Loucy (cell line): ENCODE results near the gene ANO7.

Source experiments
- H2AFZ ChIP-seq: fragments of 200-600 bp; sonication (generic); 2 replicates; pipeline ENCODE4 v1.6.0; 2016; ENCODE audit warnings: antibody characterized with exemption, mild to moderate bottlenecking, low read length, moderate library complexity
- H3F3A ChIP-seq: fragments of 200-600 bp; 2 replicates; pipeline ENCODE4 v1.6.0; 2016; ENCODE audit warnings: antibody characterized with exemption, low read depth, mild to moderate bottlenecking
- H3K27me3 ChIP-seq: fragments of 200-600 bp; sonication (generic); 2 replicates; pipeline ENCODE4 v1.6.1; 2014; ENCODE audit warnings: low read length, mild to moderate bottlenecking; ENCODE audit not compliant: insufficient read depth, poor library complexity, severe bottlenecking
- H3K36me3 ChIP-seq: fragments of 200-600 bp; sonication (generic); 2 replicates; pipeline ENCODE4 v1.6.1; 2016; ENCODE audit warnings: low read length; ENCODE audit not compliant: insufficient read depth
- H3K4me1 ChIP-seq: fragments of 200-600 bp; sonication (generic); 2 replicates; pipeline ENCODE4 v1.5.1; 2014; ENCODE audit warnings: low read length, mild to moderate bottlenecking; ENCODE audit not compliant: insufficient read depth, poor library complexity, severe bottlenecking
- H3K4me2 ChIP-seq: fragments of 200-600 bp; sonication (generic); 2 replicates; pipeline ENCODE4 v1.6.0; 2014; ENCODE audit warnings: antibody characterized with exemption, low read length, low read depth, mild to moderate bottlenecking; ENCODE audit not compliant: poor library complexity, severe bottlenecking
- H3K4me3 ChIP-seq: fragments of 200-600 bp; sonication (generic); 2 replicates; pipeline ENCODE4 v1.5.1; 2014; ENCODE audit warnings: low read length, mild to moderate bottlenecking, mixed read lengths; ENCODE audit not compliant: poor library complexity, severe bottlenecking
- H3K79me2 ChIP-seq: fragments of 200-600 bp; sonication (generic); 2 replicates; pipeline ENCODE4 v1.6.1; 2014; ENCODE audit warnings: low read length; ENCODE audit not compliant: insufficient read depth
- H3K9ac ChIP-seq: fragments of 200-600 bp; sonication (generic); 2 replicates; pipeline ENCODE4 v1.6.0; 2014; ENCODE audit warnings: mild to moderate bottlenecking, low read depth, low read length, moderate library complexity; ENCODE audit not compliant: poor library complexity, severe bottlenecking
- H3K9me2 ChIP-seq: fragments of 200-600 bp; sonication (generic); replicated peaks from 2 replicates; pipeline ENCODE4 v1.6.1; 2016; ENCODE audit warnings: low read depth, low read length, mixed read lengths
- H3K9me3 ChIP-seq: fragments of 200-600 bp; sonication (generic); 2 replicates; pipeline ENCODE4 v1.6.1; 2014; ENCODE audit warnings: mild to moderate bottlenecking, antibody characterized with exemption, low read length, low read depth; ENCODE audit not compliant: insufficient read depth
- H4K20me1 ChIP-seq: fragments of 200-600 bp; sonication (generic); 2 replicates; pipeline ENCODE4 v1.6.0; 2014; ENCODE audit warnings: antibody characterized with exemption, low read length, mild to moderate bottlenecking; ENCODE audit not compliant: insufficient read depth, poor library complexity, severe bottlenecking
- EZH2phosphoT487 ChIP-seq: fragments of 200-600 bp; IDR thresholded peaks from 2 replicates; pipeline ENCODE4 v1.6.1; 2018; ENCODE audit warnings: antibody characterized with exemption, mild to moderate bottlenecking, moderate library complexity, borderline replicate concordance
- TF ChIP-seq, protein P1 (sequence below): fragments of 200-600 bp; sonication (generic); conservative IDR thresholded peaks from 2 replicates; pipeline ENCODE4 v1.5.1; 2014; ENCODE audit warnings: mild to moderate bottlenecking, antibody characterized with exemption, low read length

Gene ANO7

GRCh38 chr2:241207641-241208040 is 19.2 kb downstream of the ANO7 start:
- TF ChIP-seq EZH2phosphoT487, result no peak
- TF ChIP-seq, protein P1, sequence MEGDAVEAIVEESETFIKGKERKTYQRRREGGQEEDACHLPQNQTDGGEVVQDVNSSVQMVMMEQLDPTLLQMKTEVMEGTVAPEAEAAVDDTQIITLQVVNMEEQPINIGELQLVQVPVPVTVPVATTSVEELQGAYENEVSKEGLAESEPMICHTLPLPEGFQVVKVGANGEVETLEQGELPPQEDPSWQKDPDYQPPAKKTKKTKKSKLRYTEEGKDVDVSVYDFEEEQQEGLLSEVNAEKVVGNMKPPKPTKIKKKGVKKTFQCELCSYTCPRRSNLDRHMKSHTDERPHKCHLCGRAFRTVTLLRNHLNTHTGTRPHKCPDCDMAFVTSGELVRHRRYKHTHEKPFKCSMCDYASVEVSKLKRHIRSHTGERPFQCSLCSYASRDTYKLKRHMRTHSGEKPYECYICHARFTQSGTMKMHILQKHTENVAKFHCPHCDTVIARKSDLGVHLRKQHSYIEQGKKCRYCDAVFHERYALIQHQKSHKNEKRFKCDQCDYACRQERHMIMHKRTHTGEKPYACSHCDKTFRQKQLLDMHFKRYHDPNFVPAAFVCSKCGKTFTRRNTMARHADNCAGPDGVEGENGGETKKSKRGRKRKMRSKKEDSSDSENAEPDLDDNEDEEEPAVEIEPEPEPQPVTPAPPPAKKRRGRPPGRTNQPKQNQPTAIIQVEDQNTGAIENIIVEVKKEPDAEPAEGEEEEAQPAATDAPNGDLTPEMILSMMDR, result no peak
- no peaks in the 10 kb centered on the region for H3F3A ChIP-seq
- H2AFZ ChIP-seq, result no peak overlapping the region
- peaks cover 3% of the 10 kb centered on the region for H3K4me1 ChIP-seq
- no peak overlapping the region for H3K4me3 ChIP-seq
- no peaks in the 10 kb centered on the region for H3K36me3 ChIP-seq
- no peak overlapping the region for H3K4me2 ChIP-seq
- H3K27me3 ChIP-seq, result no peaks in the 10 kb centered on the region
- no peaks in the 10 kb centered on the region for H3K9me2 ChIP-seq
- H3K79me2 ChIP-seq, result no peaks in the 10 kb centered on the region
- no peaks in the 10 kb centered on the region for H4K20me1 ChIP-seq
- no peak overlapping the region for H3K9ac ChIP-seq
- H3K9me3 ChIP-seq, result no peaks in the 10 kb centered on the region

DNA sequence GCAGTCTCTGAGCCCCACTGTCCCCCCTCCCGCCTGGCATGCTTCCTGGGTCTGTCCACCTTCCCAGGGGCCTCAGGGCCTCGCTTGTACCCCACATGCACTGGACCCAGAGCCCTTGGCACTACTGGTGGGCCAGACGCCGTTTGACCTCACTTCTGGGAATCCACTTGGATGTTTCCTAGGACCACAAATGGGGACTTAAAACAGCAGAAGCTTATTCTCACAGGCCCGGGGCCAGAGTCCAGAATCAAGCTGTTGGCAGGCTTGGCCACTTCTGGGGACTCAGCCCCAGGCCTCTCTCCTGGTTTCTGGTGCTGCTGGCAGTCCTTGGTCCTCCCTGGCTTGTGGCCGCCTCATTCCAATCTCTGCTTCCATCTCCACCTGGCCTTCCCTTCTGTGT is 19.6 kb downstream of the ANO7 start:
- Histone ChIP-seq H3K4me3 (no peak overlapping the region), H3K4me1 (peaks cover 3% of the 10 kb centered on the region), H3K9ac (no peak overlapping the region), H3K9me3 (no peaks in the 10 kb centered on the region), H4K20me1 (no peaks in the 10 kb centered on the region), H3F3A (no peaks in the 10 kb centered on the region), H3K27me3 (no peaks in the 10 kb centered on the region), H3K4me2 (no peak overlapping the region), H3K9me2 (no peaks in the 10 kb centered on the region), H3K36me3 (no peaks in the 10 kb centered on the region), H3K79me2 (no peaks in the 10 kb centered on the region), H2AFZ (no peak overlapping the region)
- TF ChIP-seq EZH2phosphoT487, result no peak
- TF ChIP-seq, protein P1, result no peak

- H3K79me2 ChIP-seq, result no peaks in the 10 kb centered on the region
- H2AFZ ChIP-seq, result no peak overlapping the region
- H3K4me1 ChIP-seq, result peaks cover 3% of the 10 kb centered on the region
- no peak overlapping the region for H3K9ac ChIP-seq
- H3K9me2 ChIP-seq, result no peaks in the 10 kb centered on the region
- no peaks in the 10 kb centered on the region for H3K36me3 ChIP-seq
- no peaks in the 10 kb centered on the region for H3K9me3 ChIP-seq
- no peaks in the 10 kb centered on the region for H4K20me1 ChIP-seq
- no peak overlapping the region for H3K4me3 ChIP-seq
- H3K27me3 ChIP-seq, result no peaks in the 10 kb centered on the region
- TF ChIP-seq, protein P1, result no peak
- no peak for TF ChIP-seq EZH2phosphoT487
- no peak overlapping the region for H3K4me2 ChIP-seq
- no peaks in the 10 kb centered on the region for H3F3A ChIP-seq
Observed at GRCh38 chr2:241209271-241209670, 20.8 kb downstream of the ANO7 start.
